Measurements from ENCODE around the gene USP47. TPM values are rescaled to one million over a fixed set of nuclear protein-coding genes. Genes with fewer than 3 reads are reported as not detected.

Gene USP47
- total and polyA plus RNA-seq, 12 donors: 36.9 to 107 (median 43.0) TPM

DNA sequence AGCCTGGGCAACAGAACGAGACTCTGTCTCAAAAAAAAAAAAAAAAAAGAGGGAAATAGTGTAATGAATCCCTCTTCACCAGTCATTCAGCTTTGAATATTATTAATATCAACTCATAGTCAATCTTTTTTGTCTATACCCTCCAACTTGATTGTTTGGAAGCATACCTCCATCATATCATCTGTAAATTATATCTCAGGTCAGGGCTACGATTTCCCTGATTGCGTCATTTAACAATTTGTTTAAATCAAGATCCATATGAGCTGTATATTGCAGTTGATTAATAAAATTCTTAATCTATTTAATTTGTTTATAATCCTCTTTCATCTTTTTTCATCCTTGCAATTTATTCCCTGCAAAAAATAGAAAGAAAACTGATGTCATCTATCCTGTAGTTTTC is 60.2 kb downstream of the USP47 start:
- WGBS, 4 donors: 89 to 100% (median 92%) methylated on average over 3 of the region's 3 CpGs
- peaks cover 0 to 7% (median 0%) of the 10 kb centered on the region in 3 donors for H3K9me3 ChIP-seq (replicated peaks in 1 of 3)
- H3K4me1 ChIP-seq (replicated peaks in 1 of 2): no peaks in the 10 kb centered on the region
- peaks cover 0 to 14% of the 10 kb centered on the region in 2 donors for H3K36me3 ChIP-seq (replicated peaks in 1 of 2)
- no peak for DNase-seq
- intact Hi-C loops (cut with DNase I): no loop called here
- no peak overlapping the region for H3K4me3 ChIP-seq
- TF ChIP-seq, protein P1, sequence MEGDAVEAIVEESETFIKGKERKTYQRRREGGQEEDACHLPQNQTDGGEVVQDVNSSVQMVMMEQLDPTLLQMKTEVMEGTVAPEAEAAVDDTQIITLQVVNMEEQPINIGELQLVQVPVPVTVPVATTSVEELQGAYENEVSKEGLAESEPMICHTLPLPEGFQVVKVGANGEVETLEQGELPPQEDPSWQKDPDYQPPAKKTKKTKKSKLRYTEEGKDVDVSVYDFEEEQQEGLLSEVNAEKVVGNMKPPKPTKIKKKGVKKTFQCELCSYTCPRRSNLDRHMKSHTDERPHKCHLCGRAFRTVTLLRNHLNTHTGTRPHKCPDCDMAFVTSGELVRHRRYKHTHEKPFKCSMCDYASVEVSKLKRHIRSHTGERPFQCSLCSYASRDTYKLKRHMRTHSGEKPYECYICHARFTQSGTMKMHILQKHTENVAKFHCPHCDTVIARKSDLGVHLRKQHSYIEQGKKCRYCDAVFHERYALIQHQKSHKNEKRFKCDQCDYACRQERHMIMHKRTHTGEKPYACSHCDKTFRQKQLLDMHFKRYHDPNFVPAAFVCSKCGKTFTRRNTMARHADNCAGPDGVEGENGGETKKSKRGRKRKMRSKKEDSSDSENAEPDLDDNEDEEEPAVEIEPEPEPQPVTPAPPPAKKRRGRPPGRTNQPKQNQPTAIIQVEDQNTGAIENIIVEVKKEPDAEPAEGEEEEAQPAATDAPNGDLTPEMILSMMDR (IDR thresholded peaks at IDR 0.05): no peak
- no peak for TF ChIP-seq POLR2A (IDR thresholded peaks at IDR 0.05)
- no peaks in the 10 kb centered on the region for H3K27me3 ChIP-seq
- no peak overlapping the region for H3K27ac ChIP-seq

DNA sequence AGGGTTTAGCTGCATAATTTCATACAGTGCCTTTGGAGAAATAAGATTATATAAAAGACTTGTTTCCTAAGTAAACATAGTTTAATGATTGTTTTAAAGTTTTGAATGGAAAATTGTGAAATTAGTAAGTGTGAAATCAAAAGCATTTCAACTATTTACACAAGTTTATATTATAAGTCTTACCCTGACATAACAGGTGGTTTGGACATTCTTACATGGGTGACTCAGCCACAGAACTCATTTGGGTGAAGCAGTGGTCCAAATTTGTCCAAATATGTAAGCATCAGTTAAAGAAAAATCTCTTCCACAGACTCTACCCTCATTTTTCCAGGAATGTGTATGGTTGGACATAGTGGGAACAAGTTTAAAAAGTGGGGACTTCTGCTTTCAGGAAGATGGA is 68.0 kb downstream of the USP47 start:
- Histone ChIP-seq H3K9me3 (replicated peaks in 1 of 3) (no peaks in the 10 kb centered on the region), H3K27ac (no peak overlapping the region), H3K4me1 (replicated peaks in 1 of 2) (no peaks in the 10 kb centered on the region), H3K4me3 (no peak overlapping the region), H3K36me3 (replicated peaks in 1 of 2) (peaks cover 0 to 19% of the 10 kb centered on the region in 2 donors), H3K27me3 (no peaks in the 10 kb centered on the region)
- TF ChIP-seq POLR2A (IDR thresholded peaks at IDR 0.05): no peak
- TF ChIP-seq, protein P1 (IDR thresholded peaks at IDR 0.05): no peak
- intact Hi-C loops (cut with DNase I): no loop called here
- no peak for DNase-seq

DNA sequence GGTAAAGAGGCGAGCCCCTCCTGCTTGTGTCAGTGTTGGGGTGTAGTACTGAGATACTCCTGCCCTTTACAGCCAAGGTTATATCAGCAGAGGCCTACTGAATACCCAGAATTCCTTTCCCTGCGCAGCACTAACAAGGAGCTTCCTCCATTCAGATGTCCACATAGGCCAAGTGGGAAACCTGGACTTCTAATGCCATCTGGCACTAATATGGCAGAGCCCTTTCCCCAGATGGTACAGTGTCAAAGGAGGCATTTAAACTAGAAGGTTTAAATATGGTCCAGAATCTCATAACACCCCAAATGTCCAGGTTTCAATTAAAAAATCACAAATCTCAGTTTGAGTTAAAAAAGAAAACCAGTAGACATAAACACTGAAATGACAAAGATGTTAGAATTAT is 68.8 kb downstream of the USP47 start:
- no peaks in the 10 kb centered on the region for H3K4me1 ChIP-seq (replicated peaks in 1 of 2)
- H3K36me3 ChIP-seq (replicated peaks in 1 of 2): peaks cover 0 to 19% of the 10 kb centered on the region in 2 donors
- no peak overlapping the region for H3K27ac ChIP-seq
- H3K9me3 ChIP-seq (replicated peaks in 1 of 3): no peaks in the 10 kb centered on the region
- no peak overlapping the region for H3K4me3 ChIP-seq
- H3K27me3 ChIP-seq: no peaks in the 10 kb centered on the region
- TF ChIP-seq, protein P1 (IDR thresholded peaks at IDR 0.05): no peak
- no peak for TF ChIP-seq POLR2A (IDR thresholded peaks at IDR 0.05)
- 97 to 100% (median 99%) methylated on average over 2 of the region's 2 CpGs for WGBS, 4 donors
- intact Hi-C loops (cut with DNase I): no loop called here
- no peak for DNase-seq

DNA sequence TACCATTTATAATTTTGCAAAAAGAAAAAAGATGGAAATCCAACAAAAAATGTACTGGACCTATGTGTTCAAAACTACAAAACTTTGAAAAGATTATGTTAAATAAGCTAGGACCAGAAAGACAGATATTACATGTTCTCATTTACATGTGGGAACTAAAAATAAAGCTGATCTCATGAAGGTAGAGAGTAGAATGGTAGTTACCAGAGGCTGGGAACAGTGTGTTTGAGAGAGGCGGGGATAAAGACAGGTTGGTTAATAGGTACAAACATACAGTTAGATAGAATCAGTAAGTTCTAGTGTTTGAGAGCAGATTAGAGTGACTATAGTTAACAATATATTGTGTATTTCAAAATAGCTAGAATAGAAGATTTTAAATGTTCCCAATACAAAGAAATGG is 71.6 kb downstream of the USP47 start:
- WGBS, 4 donors: 98 to 100% (median 98%) methylated on average over 1 of the region's 1 CpG
- no peak for DNase-seq

More for the DNA sequence above, 71.6 kb downstream of the USP47 start:
- Histone ChIP-seq H3K27me3 (no peaks in the 10 kb centered on the region), H3K4me3 (no peak overlapping the region), H3K9me3 (replicated peaks in 1 of 3) (no peaks in the 10 kb centered on the region), H3K4me1 (replicated peaks in 1 of 2) (peaks cover 6 to 13% of the 10 kb centered on the region in 2 donors), H3K27ac (no peak overlapping the region), H3K36me3 (replicated peaks in 1 of 2) (no peaks in the 10 kb centered on the region)
- intact Hi-C loops (cut with DNase I): no loop called here
- TF ChIP-seq, protein P1 (IDR thresholded peaks at IDR 0.05): no peak
- no peak for TF ChIP-seq POLR2A (IDR thresholded peaks at IDR 0.05)
